Activated CD4-positive, CD25-positive, alpha-beta regulatory T cell treated with anti-CD3 and anti-CD28 coated beads, Interleukin-2, amount 50 U/mL, for 16 hours (primary cell): ENCODE data around the gene TBC1D14.
"Not testable (repeated sequence)": the region's sequence is repeated elsewhere in the genome, so short reads cannot be mapped to it uniquely, and the experiment has no call there.

Source experiments
- DNase-seq: peaks from one replicate; pipeline ENCODE4 v3.0.0-alpha.2; 2020; ENCODE audit warnings: low read depth, low spot score

Gene TBC1D14

GRCh38 chr4:7079909-7080308 is 170.3 kb downstream of the TBC1D14 start:
- DNase-seq = not testable (repeated sequence)
